GM12878 (cell line): ENCODE results near the gene EIF2A. TPM values are rescaled to one million over a fixed set of nuclear protein-coding genes. Genes with fewer than 3 reads are reported as not detected.

Experiments used
- ATAC-seq: fragments of 200-7000 bp; cut with Tn5 transposase; 3 replicates; pipeline ENCODE4 v1.9.1; 2020; ENCODE audit warnings: mild to moderate bottlenecking, moderate library complexity
- BruUV-seq: library from RNA; stranded (reverse); fragments of 400-500 nt; replicated peaks from 2 replicates; lab custom pipeline; 2021; lab: Mats Ljungman, UMichigan
- CTCF ChIA-PET: fragments of 300-600 bp; sonication (Branson Sonifier 250); formaldehyde crosslinking; extraction: SDS; loops from one replicate; lab custom pipeline; 2021; ENCODE audit warnings: inconsistent platforms; lab: Yijun Ruan, JAX
- POLR2A ChIA-PET: fragments of 350-600 bp; formaldehyde crosslinking; extraction: SDS; loops from one replicate; lab custom pipeline; 2021; ENCODE audit warnings: inconsistent platforms; lab: Charles Lee
- RAD21 ChIA-PET: fragments of 300-600 bp; sonication (Branson Sonifier 250); formaldehyde crosslinking; loops from one replicate; lab custom pipeline; 2023; ENCODE audit warnings: antibody characterized with exemption; ENCODE audit not compliant: unreplicated experiment; lab: Charles Lee
- SMC1A ChIA-PET: fragments of 300-600 bp; sonication (Branson Sonifier 250); formaldehyde crosslinking; loops from one replicate; lab custom pipeline; 2023; ENCODE audit not compliant: unreplicated experiment, uncharacterized antibody; lab: Charles Lee
- DNase-seq: peaks from one replicate; pipeline ENCODE4 v3.0.0-alpha.2; 2011; ENCODE audit warnings: low read depth, low spot score
- FAIRE-seq: peaks from 3 replicates; lab custom pipeline; 2011; peaks lifted over from hg19 to GRCh38; lab: Jason Lieb, UNC
- H2AFZ ChIP-seq: 2 replicates; pipeline ENCODE4 v1.6.0; 2011; ENCODE audit warnings: low read depth, low read length, control low read depth; ENCODE audit not compliant: control insufficient read depth
- H3K27ac ChIP-seq: 2 replicates; pipeline ENCODE4 v1.5.1; 2011; ENCODE audit warnings: control low read depth; ENCODE audit not compliant: control insufficient read depth, insufficient read depth
- H3K27me3 ChIP-seq, 2 experiments: replicated peaks in 1 of 2; 2 replicates each; pipeline versions ENCODE4 v1.6.0 to v1.6.1; 2011; ENCODE audit warnings: low read length in 1 of 2; ENCODE audit not compliant: control insufficient read depth in 2 of 2, insufficient read depth in 2 of 2
- H3K36me3 ChIP-seq, 2 experiments: 2 replicates each; pipeline ENCODE4 v1.5.1; 2011; ENCODE audit warnings: low read length in 1 of 2; ENCODE audit not compliant: control insufficient read depth in 2 of 2, insufficient read depth in 2 of 2
- H3K4me1 ChIP-seq: 2 replicates; pipeline ENCODE4 v1.6.1; 2011; ENCODE audit warnings: mild to moderate bottlenecking, low read length, moderate library complexity, mixed read lengths; ENCODE audit not compliant: control insufficient read depth, insufficient read depth
- H3K4me2 ChIP-seq: 2 replicates; pipeline ENCODE4 v1.6.0; 2011; ENCODE audit warnings: control low read depth; ENCODE audit not compliant: control insufficient read depth, insufficient read depth
- H3K4me3 ChIP-seq: fragments of 200-600 bp; sonication (generic); 2 replicates; pipeline ENCODE4 v1.5.1; 2016
- H3K79me2 ChIP-seq: 2 replicates; pipeline ENCODE4 v1.6.0; 2011; ENCODE audit warnings: low read length; ENCODE audit not compliant: control insufficient read depth, insufficient read depth
- H3K9ac ChIP-seq: 2 replicates; pipeline ENCODE4 v1.8.0; 2011; ENCODE audit warnings: low read length, control low read depth, mixed read lengths; ENCODE audit not compliant: control insufficient read depth, insufficient read depth
- H3K9me3 ChIP-seq: replicated peaks from 3 replicates; pipeline ENCODE4 v1.5.1; 2011; ENCODE audit warnings: mild to moderate bottlenecking, low read length; ENCODE audit not compliant: control insufficient read depth, insufficient read depth
- H4K20me1 ChIP-seq: 2 replicates; pipeline ENCODE4 v1.6.0; 2011; ENCODE audit not compliant: control insufficient read depth, insufficient read depth
- CEBPB ChIP-seq, 2 experiments: fragments of 150-350 bp in 1 of 2; IDR thresholded peaks; 2 replicates each; pipeline ENCODE4 v1.6.1; 2012 to 2014; ENCODE audit warnings: low read depth in 2 of 2, low read length in 2 of 2, borderline replicate concordance in 1 of 2, inconsistent platforms in 1 of 2
- CHD2 ChIP-seq: IDR thresholded peaks from 2 replicates; pipeline ENCODE4 v1.6.1; 2011; ENCODE audit warnings: low read depth, low read length, improper control_type of control experiment, borderline replicate concordance
- HSF1 ChIP-seq: fragments of 150-350 bp; IDR thresholded peaks from 2 replicates; pipeline ENCODE4 v1.6.1; 2014; ENCODE audit warnings: mild to moderate bottlenecking, low read depth, low read length
- JUNB ChIP-seq: IDR thresholded peaks from 2 replicates; pipeline ENCODE4 v1.6.1; 2016; ENCODE audit warnings: antibody characterized with exemption, mild to moderate bottlenecking
- REST ChIP-seq: IDR thresholded peaks from 2 replicates; pipeline ENCODE4 v1.6.1; 2012; ENCODE audit warnings: mild to moderate bottlenecking, low read depth, low read length
- SIX5 ChIP-seq: IDR thresholded peaks from 2 replicates; pipeline ENCODE4 v1.6.1; 2011; ENCODE audit warnings: mild to moderate bottlenecking, low read depth, low read length, moderate library complexity; ENCODE audit not compliant: severe bottlenecking
- SKIL ChIP-seq: fragments of 450-650 bp; IDR thresholded peaks from 2 replicates; pipeline ENCODE4 v1.6.1; 2017; ENCODE audit warnings: mild to moderate bottlenecking, low read depth, inconsistent platforms; ENCODE audit not compliant: poor library complexity, severe bottlenecking
- TBL1XR1 ChIP-seq: IDR thresholded peaks from 2 replicates; pipeline ENCODE4 v1.6.1; 2012; ENCODE audit warnings: low read depth, low read length, improper control_type of control experiment
- ZBTB40 ChIP-seq: fragments of 450-650 bp; IDR thresholded peaks from 2 replicates; pipeline ENCODE4 v1.6.1; 2016; ENCODE audit warnings: mild to moderate bottlenecking, moderate library complexity, borderline replicate concordance
- ZNF384 ChIP-seq: IDR thresholded peaks from 2 replicates; pipeline ENCODE4 v1.6.1; 2012; ENCODE audit warnings: low read depth, mild to moderate bottlenecking, low read length, improper control_type of control experiment, borderline replicate concordance
- WGBS: methylation state at CpG from one replicate; pipeline ENCODE4 v1.1.6; 2016; ENCODE audit warnings: low lambda C conversion rate; ENCODE audit not compliant: insufficient replicate concordance, insufficient coverage; ENCODE audit errors: missing lambda C conversion rate; 5-methylcytosine and 5-hydroxymethylcytosine counted together
- in situ Hi-C: fragments of 300-500 bp; cut with MboI; formaldehyde crosslinking; loops from 9 replicates; pipeline ENCODE4 v1.14.3; 2018; ENCODE audit warnings: mixed read lengths
- intact Hi-C: fragments of 100-400 bp; cut with micrococcal nuclease; formaldehyde crosslinking; loops from one replicate; pipeline ENCODE4 v1.14.2; 2022; ENCODE audit not compliant: unreplicated experiment
- polyA plus RNA-seq, 11 experiments: library from polyadenylated mRNA; depleted of rRNA in 4 of 11; unstranded in 6 of 11; stranded (reverse) in 5 of 11; fragments of >200 nt; fragmentation: Nextera tagmentation in 4 of 11; fragmentation: Illumina TruSeq in 1 of 11; extraction: Ambion mirVana in 4 of 11; extraction: Trizol in 1 of 11; gene quantifications; 1 replicate in 1 of 11; 2 replicates in 10 of 11; pipeline versions ENCODE4 v1.2.1 to v1.2.3, GENCODE V29; 2011 to 2016; ENCODE audit warnings: inconsistent platforms in 2 of 11, missing spikeins in 2 of 11, low read depth in 1 of 11
- total RNA-seq, 4 experiments: library from RNA; depleted of rRNA in 3 of 4; stranded (reverse); fragments of >200 nt in 3 of 4; fragmentation: Illumina TruSeq in 1 of 4; extraction: Trizol in 1 of 4; gene quantifications; 2 replicates each; pipeline versions ENCODE4 v1.2.1 to v1.2.3, GENCODE V29; 2013 to 2021

EIF2A gene
- total and polyA plus RNA-seq, 10 of the 15 experiments (the other 5 are each of a cell fraction or from before 2014, with no cell fraction given): 85.4 to 211 (median 136) TPM

GRCh38 chr3:150540991-150541390 lies 5.6 kb upstream of the EIF2A start:
- no peaks in the 10 kb centered on the region for H3K9me3 ChIP-seq
- H3K9ac ChIP-seq: no peak overlapping the region
- ATAC-seq (no peak), FAIRE-seq (no peak), DNase-seq (no peak)
- H3K4me1 ChIP-seq: no peaks in the 10 kb centered on the region
- in situ Hi-C loops: loop anchor here (10.0 to 25.0 kb wide), 2 partner anchors 596 to 734 kb away; partner anchors contain the start of gene P2RY14
- ChIA-PET CTCF (interaction anchor here (1.1 to 1.4 kb wide), 3 partner anchors 13 to 605 kb away, joined by 3 to 4 read pairs (median 3); no protein-coding TSS in a partner anchor), SMC1A (interaction anchor here (0.8 to 1.9 kb wide), 4 partner anchors 10 to 223 kb away, joined by 3 to 6 read pairs (median 4); partner anchors contain the start of gene ERICH6), RAD21 (interaction anchor here (1.6 kb wide), 1 partner anchor 58 kb away, joined by 3 read pairs; no protein-coding TSS in a partner anchor), POLR2A (interaction anchor here (1.4 kb wide), 1 partner anchor 61 kb away, joined by 4 read pairs; no protein-coding TSS in a partner anchor)
- peaks cover 0 to 4% of the 10 kb centered on the region in 2 experiments; a peak in 1 of 4 replicates for H3K36me3 ChIP-seq
- no TSS peak for BruUV-seq
- intact Hi-C loops: loop anchor here (5.0 kb wide), 1 partner anchor 181 kb away; no protein-coding TSS in a partner anchor
- no peak overlapping the region for H3K27ac ChIP-seq
- H4K20me1 ChIP-seq: no peaks in the 10 kb centered on the region; the same call in 1 of the 2 replicates
- no peak overlapping the region for H3K4me3 ChIP-seq
- H3K27me3 ChIP-seq: no peaks in the 10 kb centered on the region
- H3K79me2 ChIP-seq: peaks cover 34% of the 10 kb centered on the region
- 93% methylated on average over 3 of the region's 3 CpGs for WGBS
- no peak overlapping the region for H2AFZ ChIP-seq
- no peak overlapping the region for H3K4me2 ChIP-seq
- TF ChIP-seq TBL1XR1: no peak
- no peak for TF ChIP-seq SKIL
- no peak for TF ChIP-seq REST
- TF ChIP-seq CHD2: no peak
- no peak for TF ChIP-seq JUNB
- TF ChIP-seq CEBPB (IDR thresholded peaks at IDR 0.05; ENCODE audit: borderline replicate concordance in 1 of 2, low read depth in 2 of 2, low read length in 2 of 2): no peak
- no peak for TF ChIP-seq ZBTB40
- TF ChIP-seq ZNF384: no peak
- TF ChIP-seq SIX5: no peak
- TF ChIP-seq HSF1: no peak
